Liver (tissue), 9 donors: Measurements from ENCODE around the gene LCT. TPM values are rescaled to one million over a fixed set of nuclear protein-coding genes. Genes with fewer than 3 reads are reported as not detected.

Experiments used
- DNase-seq: peaks from one replicate; pipeline ENCODE4 v3.0.0-alpha.2; 2017; ENCODE audit warnings: low spot score
- H3K27ac ChIP-seq, 2 donors: one replicate each; pipeline ENCODE4 v1.7.0; 2013; ENCODE audit warnings: inconsistent platforms in 2 of 2, low read length in 2 of 2, control low read depth in 1 of 2, low read depth in 1 of 2, mild to moderate bottlenecking in 1 of 2
- H3K27me3 ChIP-seq, 4 donors: one replicate each; pipeline versions ENCODE4 v1.6.1 to v1.7.0; 2013; ENCODE audit warnings: low read length in 3 of 4, inconsistent platforms in 1 of 4, mild to moderate bottlenecking in 1 of 4, moderate library complexity in 1 of 4; ENCODE audit not compliant: control insufficient read depth in 4 of 4, insufficient read depth in 4 of 4
- H3K36me3 ChIP-seq, 4 donors: one replicate each; pipeline versions ENCODE4 v1.6.1 to v1.7.0; 2013; ENCODE audit warnings: low read length in 3 of 4, mild to moderate bottlenecking in 3 of 4, low read depth in 1 of 4, moderate library complexity in 1 of 4; ENCODE audit not compliant: control insufficient read depth in 4 of 4, insufficient read depth in 3 of 4
- H3K4me1 ChIP-seq, 4 donors: one replicate each; pipeline versions ENCODE4 v1.6.1 to v1.7.0; 2013; ENCODE audit warnings: low read length in 3 of 4, mild to moderate bottlenecking in 3 of 4, moderate library complexity in 1 of 4; ENCODE audit not compliant: control insufficient read depth in 4 of 4, insufficient read depth in 4 of 4
- H3K4me3 ChIP-seq, 3 donors: one replicate each; pipeline versions ENCODE4 v1.6.1 to v1.7.0; 2013; ENCODE audit warnings: low read length in 3 of 3, control low read depth in 1 of 3, low read depth in 1 of 3, mild to moderate bottlenecking in 1 of 3
- H3K9ac ChIP-seq, 2 donors: one replicate each; pipeline ENCODE4 v1.7.0; 2013; ENCODE audit warnings: low read length in 2 of 2, mild to moderate bottlenecking in 2 of 2, moderate library complexity in 2 of 2, control low read depth in 1 of 2, low read depth in 1 of 2
- H3K9me3 ChIP-seq, 4 donors: one replicate each; pipeline versions ENCODE4 v1.6.1 to v1.7.0; 2013; ENCODE audit warnings: low read length in 3 of 4; ENCODE audit not compliant: control insufficient read depth in 4 of 4
- ATF3 ChIP-seq: IDR thresholded peaks from 2 replicates; pipeline ENCODE4 v1.6.1; 2016; ENCODE audit warnings: antibody characterized with exemption
- CTCF ChIP-seq: fragments of 150-350 bp; IDR thresholded peaks from 2 replicates; pipeline ENCODE4 v1.5.1; 2017; ENCODE audit warnings: improper control_type of control experiment, low read depth, low read length; ENCODE audit not compliant: missing input control
- EGR1 ChIP-seq, 2 donors: IDR thresholded peaks; 2 replicates each; pipeline ENCODE4 v1.6.1; 2016 to 2018; ENCODE audit warnings: antibody characterized with exemption in 2 of 2, low read depth in 2 of 2
- FOXA1 ChIP-seq: IDR thresholded peaks from 2 replicates; pipeline ENCODE4 v1.6.1; 2016; ENCODE audit warnings: antibody characterized with exemption
- FOXA2 ChIP-seq: IDR thresholded peaks from 2 replicates; pipeline ENCODE4 v1.6.1; 2016; ENCODE audit warnings: antibody characterized with exemption
- GABPA ChIP-seq, 2 donors: IDR thresholded peaks in 1 of 2; conservative IDR thresholded peaks in 1 of 2; 2 replicates each; pipeline ENCODE4 v1.6.1; 2016; ENCODE audit warnings: antibody characterized with exemption in 2 of 2, mild to moderate bottlenecking in 1 of 2, moderate library complexity in 1 of 2
- HNF4A ChIP-seq, 2 donors: conservative IDR thresholded peaks; 2 replicates each; pipeline ENCODE4 v1.6.1; 2016; ENCODE audit warnings: antibody characterized with exemption in 2 of 2, mild to moderate bottlenecking in 2 of 2
- HNF4G ChIP-seq: IDR thresholded peaks from 2 replicates; pipeline ENCODE4 v1.6.1; 2016; ENCODE audit warnings: antibody characterized with exemption
- JUND ChIP-seq, 2 donors: IDR thresholded peaks; 2 replicates each; pipeline ENCODE4 v1.6.1; 2016; ENCODE audit warnings: antibody characterized with exemption in 2 of 2
- MAX ChIP-seq: IDR thresholded peaks from 2 replicates; pipeline ENCODE4 v1.6.1; 2016; ENCODE audit warnings: antibody characterized with exemption
- NR2F2 ChIP-seq: IDR thresholded peaks from 2 replicates; pipeline ENCODE4 v1.6.1; 2016; ENCODE audit warnings: antibody characterized with exemption
- RAD21 ChIP-seq, 2 donors: IDR thresholded peaks; 2 replicates each; pipeline ENCODE4 v1.6.1; 2016; ENCODE audit warnings: antibody characterized with exemption in 2 of 2, mild to moderate bottlenecking in 2 of 2
- REST ChIP-seq: IDR thresholded peaks from 2 replicates; pipeline ENCODE4 v1.6.1; 2016; ENCODE audit warnings: antibody characterized with exemption, mild to moderate bottlenecking
- RXRA ChIP-seq, 2 donors: IDR thresholded peaks; 2 replicates each; pipeline ENCODE4 v1.6.1; 2017 to 2018; ENCODE audit warnings: antibody characterized with exemption in 2 of 2, mild to moderate bottlenecking in 1 of 2
- SP1 ChIP-seq: IDR thresholded peaks from 2 replicates; pipeline ENCODE4 v1.6.1; 2018; ENCODE audit warnings: antibody characterized with exemption, mild to moderate bottlenecking
- TAF1 ChIP-seq: conservative IDR thresholded peaks from 2 replicates; pipeline ENCODE4 v1.6.1; 2016; ENCODE audit warnings: antibody characterized with exemption, mild to moderate bottlenecking
- YY1 ChIP-seq: IDR thresholded peaks from 2 replicates; pipeline ENCODE4 v1.6.1; 2016; ENCODE audit warnings: antibody characterized with exemption, mild to moderate bottlenecking
- ZBTB33 ChIP-seq: IDR thresholded peaks from 2 replicates; pipeline ENCODE4 v1.6.1; 2016; ENCODE audit warnings: antibody characterized with exemption
- WGBS: extraction: QIAGEN DNeasy Blood & Tissue Kit; methylation state at CpG from one replicate; pipeline ENCODE4 v1.1.7; 2013; 5-methylcytosine and 5-hydroxymethylcytosine counted together
- polyA plus RNA-seq, 2 donors: library from polyadenylated mRNA; stranded (reverse) in 1 of 2; unstranded in 1 of 2; fragments of 200-250 nt in 1 of 2; fragments of >200 nt in 1 of 2; fragmentation: Nextera tagmentation in 1 of 2; extraction: Ambion mirVana in 1 of 2; gene quantifications; one replicate each; pipeline versions ENCODE4 v1.2.1 to v1.2.3, GENCODE V29; 2013 to 2015
- total RNA-seq, 2 donors: library from RNA; depleted of rRNA; stranded (reverse); fragments of >200 nt; gene quantifications; one replicate each; pipeline ENCODE4 v1.2.3, GENCODE V29; 2014
- donor health status: healthy.
- donor health status: healthy.
- donor health status: healthy.
- donor health status: healthy.
- donor health status: healthy.

The LCT gene
- total and polyA plus RNA-seq, 4 donors = not detected

- Histone ChIP-seq H3K9me3 (no peaks in the 10 kb centered on the region), H3K27ac (no peak overlapping the region), H3K27me3 (no peaks in the 10 kb centered on the region), H3K9ac (no peak overlapping the region), H3K36me3 (peaks cover 19 to 61% (median 55%) of the 10 kb centered on the region in 4 donors), H3K4me1 (peaks cover 4 to 13% (median 9%) of the 10 kb centered on the region in 4 donors), H3K4me3 (no peak overlapping the region)
- DNase-seq = no peak
- TF ChIP-seq JUND (IDR thresholded peaks at IDR 0.05) (no peak), MAX (no peak), SP1 (no peak), YY1 (no peak)
- WGBS = 98% methylated on average over 7 of the region's 7 CpGs
Observed at GRCh38 chr2:135776367-135776766, 60.6 kb downstream of the LCT start.

GRCh38 chr2:135775420-135775819 lies 61.6 kb downstream of the LCT start:
- H3K36me3 ChIP-seq = peaks cover 21 to 61% (median 58%) of the 10 kb centered on the region in 4 donors
- 19% methylated on average over 2 of the region's 2 CpGs for WGBS

More at GRCh38 chr2:135775420-135775819, 61.6 kb downstream of the LCT start:
- TF ChIP-seq TAF1 = no peak
- peak; percentile 44 for TF ChIP-seq FOXA2
- TF ChIP-seq RAD21 (IDR thresholded peaks at IDR 0.05) = no peak
- TF ChIP-seq EGR1 (IDR thresholded peaks at IDR 0.05; ENCODE audit: low read depth in 2 of 2) = no peak
- no peak for TF ChIP-seq NR2F2
- TF ChIP-seq RXRA (IDR thresholded peaks at IDR 0.05) = peak; percentile 55 to 69
- peak; percentile 48 for TF ChIP-seq ZBTB33
- peak; percentile 60 for TF ChIP-seq HNF4G
- no peak for TF ChIP-seq FOXA1
- peak; percentile 80 to 82 for TF ChIP-seq HNF4A (conservative IDR thresholded peaks at IDR 0.05)
- TF ChIP-seq REST = peak; percentile 33
- no peak for TF ChIP-seq GABPA (IDR thresholded peaks at IDR 0.05 in 1 of 2, conservative IDR thresholded peaks at IDR 0.05 in 1 of 2)
- TF ChIP-seq MAX = no peak
- peak; percentile 68 for TF ChIP-seq SP1
- TF ChIP-seq ATF3 = peak; percentile 18
- TF ChIP-seq CTCF = no peak
- TF ChIP-seq JUND (IDR thresholded peaks at IDR 0.05) = peak; percentile 20 to 41
- peak; percentile 81 for TF ChIP-seq YY1
- no peaks in the 10 kb centered on the region for H3K27me3 ChIP-seq
- no peak for DNase-seq
- H3K9me3 ChIP-seq = no peaks in the 10 kb centered on the region
- H3K4me1 ChIP-seq = peaks cover 4 to 13% (median 9%) of the 10 kb centered on the region in 4 donors
- H3K4me3 ChIP-seq = no peak overlapping the region
- no peak overlapping the region for H3K9ac ChIP-seq
- peak overlapping the region; percentile 19 to 62 for H3K27ac ChIP-seq
